Measurements from ENCODE around the gene NXN. TPM values are rescaled to one million over a fixed set of nuclear protein-coding genes. Genes with fewer than 3 reads are reported as not detected.

The NXN gene
- polyA plus RNA-seq, 1 of the 3 experiments (the other 2 are of a cell fraction) = 23.9 TPM

- Histone ChIP-seq H3K36me3 (replicated peaks in 1 of 2; ENCODE audit: control insufficient read depth in 1 of 2, insufficient read depth in 2 of 2, low read length in 1 of 2) (peaks cover 40 to 50% of the 10 kb centered on the region in 2 experiments), H3F3A (replicated peaks; ENCODE audit: insufficient read depth) (peaks cover 53% of the 10 kb centered on the region), H3K27me3 (ENCODE audit: insufficient read depth) (no peaks in the 10 kb centered on the region), H3K27ac (ENCODE audit: low read depth in 2 of 2, low read length in 1 of 2) (peak overlapping the region; percentile 13 to 84), H2AFZ (ENCODE audit: low read depth) (no peak overlapping the region), H3K4me3 (ENCODE audit: low read depth in 2 of 2, low read length in 1 of 2) (no peak overlapping the region), H3K79me2 (ENCODE audit: insufficient read depth) (peaks cover 24% of the 10 kb centered on the region), H3K9me3 (no peaks in the 10 kb centered on the region), H4K20me1 (ENCODE audit: insufficient read depth) (peaks cover 73% of the 10 kb centered on the region), H3K4me1 (ENCODE audit: control insufficient read depth in 1 of 2, insufficient read depth in 2 of 2, low read depth in 1 of 2, low read length in 1 of 2) (peaks cover 22 to 48% of the 10 kb centered on the region in 2 experiments; a peak in 3 of 4 replicates), H3K9ac (0 out of 2 replicates have a peak overlapping the region, but pooled peaks have one; percentile 4), H3K9me2 (no peaks in the 10 kb centered on the region), H3K4me2 (peak overlapping the region; percentile 58)
- no peak for TF ChIP-seq POLR2AphosphoS5 (IDR thresholded peaks at IDR 0.05; ENCODE audit: low read depth, low read length)
- TF ChIP-seq SIN3A (IDR thresholded peaks at IDR 0.05; ENCODE audit: borderline replicate concordance, low read depth, low read length) = 0 out of 2 replicates have a peak, but pooled peaks have one; percentile 2
- TF ChIP-seq MEF2A (IDR thresholded peaks at IDR 0.05; ENCODE audit: borderline replicate concordance, low read depth) = peak; percentile 49; the same call in 1 of the 2 replicates
- TF ChIP-seq ELF1 (IDR thresholded peaks at IDR 0.05) = no peak
- TF ChIP-seq TCF12 (IDR thresholded peaks at IDR 0.05) = peak; percentile 35; the same call in 1 of the 2 replicates
- no peak for TF ChIP-seq SMC3 (IDR thresholded peaks at IDR 0.05; ENCODE audit: low read depth, low read length)
- TF ChIP-seq IRF3 (IDR thresholded peaks at IDR 0.05; ENCODE audit: low read depth, low read length) = no peak
- CTCF ChIA-PET = interaction anchor here (0.7 to 6.5 kb wide), 6 partner anchors 17 to 185 kb away, joined by 3 to 66 read pairs (median 6); partner anchors contain the start of gene NXN
- WGBS (ENCODE audit: low lambda C conversion rate) = 78% methylated on average over 18 of the region's 18 CpGs
- no peak for DNase-seq
- POLR2A ChIA-PET = no interaction called here
Observed at GRCh38 chr17:1001640-1002411, 22.2 kb upstream of the NXN start.

GRCh38 chr17:1000597-1001461, 21.3 kb upstream of the NXN start:
- H3K36me3 ChIP-seq (replicated peaks in 1 of 2; ENCODE audit: control insufficient read depth in 1 of 2, insufficient read depth in 2 of 2, low read length in 1 of 2) = peaks cover 40 to 46% of the 10 kb centered on the region in 2 experiments
- POLR2A ChIA-PET = no interaction called here
- no peaks in the 10 kb centered on the region for H3K27me3 ChIP-seq (ENCODE audit: insufficient read depth)
- H3F3A ChIP-seq (replicated peaks; ENCODE audit: insufficient read depth) = peaks cover 52% of the 10 kb centered on the region
- H3K4me3 ChIP-seq (ENCODE audit: low read depth in 2 of 2, low read length in 1 of 2) = no peak overlapping the region
- H2AFZ ChIP-seq (ENCODE audit: low read depth) = no peak overlapping the region
- H3K4me2 ChIP-seq = peak overlapping the region; percentile 58; the same call in 1 of the 2 replicates
- H3K9me3 ChIP-seq = no peaks in the 10 kb centered on the region
- DNase-seq = no peak
- CTCF ChIA-PET = interaction anchor here (0.7 to 6.5 kb wide), 5 partner anchors 12 to 186 kb away, joined by 4 to 66 read pairs (median 8); partner anchors contain the start of gene NXN
- peaks cover 24% of the 10 kb centered on the region for H3K79me2 ChIP-seq (ENCODE audit: insufficient read depth)
- TF ChIP-seq TCF12 (IDR thresholded peaks at IDR 0.05) = no peak
- TF ChIP-seq NFIC (IDR thresholded peaks at IDR 0.05; ENCODE audit: borderline replicate concordance) = 0 out of 2 replicates have a peak, but pooled peaks have one; percentile 13
- 0 out of 2 replicates have a peak, but pooled peaks have one; percentile 13 for TF ChIP-seq SIN3A (IDR thresholded peaks at IDR 0.05; ENCODE audit: borderline replicate concordance, low read depth, low read length)
- peak overlapping the region in 1 of 2 experiments; percentile 84; a peak in 2 of 4 replicates for H3K27ac ChIP-seq (ENCODE audit: low read depth in 2 of 2, low read length in 1 of 2)
- no peaks in the 10 kb centered on the region for H3K9me2 ChIP-seq
- 72% methylated on average over 15 of the region's 15 CpGs for WGBS (ENCODE audit: low lambda C conversion rate)
- peaks cover 67% of the 10 kb centered on the region for H4K20me1 ChIP-seq (ENCODE audit: insufficient read depth)
- H3K4me1 ChIP-seq (ENCODE audit: control insufficient read depth in 1 of 2, insufficient read depth in 2 of 2, low read depth in 1 of 2, low read length in 1 of 2) = peaks cover 18 to 48% of the 10 kb centered on the region in 2 experiments; a peak in 3 of 4 replicates
- no peak overlapping the region for H3K9ac ChIP-seq
